ENCODE data around the gene RDH11. TPM values are rescaled to one million over a fixed set of nuclear protein-coding genes. Genes with fewer than 3 reads are reported as not detected.

Gene RDH11
- polyA plus RNA-seq, 1 experiment = 80.3 TPM

- ChIA-PET CTCF (interaction anchor here (1.0 to 1.8 kb wide), 4 partner anchors 9 to 68 kb away, joined by 3 to 5 read pairs (median 4); partner anchors contain the start of gene PIGH), POLR2A (no interaction called here)
- H3K4me3 ChIP-seq (ENCODE audit: low read depth, low read length) = no peak overlapping the region
- H3K36me3 ChIP-seq (ENCODE audit: control insufficient read depth, insufficient read depth, low read length) = peaks cover 17% of the 10 kb centered on the region
- H3K27me3 ChIP-seq (ENCODE audit: control insufficient read depth, insufficient read depth, low read length) = no peaks in the 10 kb centered on the region
- TF ChIP-seq, protein P1, sequence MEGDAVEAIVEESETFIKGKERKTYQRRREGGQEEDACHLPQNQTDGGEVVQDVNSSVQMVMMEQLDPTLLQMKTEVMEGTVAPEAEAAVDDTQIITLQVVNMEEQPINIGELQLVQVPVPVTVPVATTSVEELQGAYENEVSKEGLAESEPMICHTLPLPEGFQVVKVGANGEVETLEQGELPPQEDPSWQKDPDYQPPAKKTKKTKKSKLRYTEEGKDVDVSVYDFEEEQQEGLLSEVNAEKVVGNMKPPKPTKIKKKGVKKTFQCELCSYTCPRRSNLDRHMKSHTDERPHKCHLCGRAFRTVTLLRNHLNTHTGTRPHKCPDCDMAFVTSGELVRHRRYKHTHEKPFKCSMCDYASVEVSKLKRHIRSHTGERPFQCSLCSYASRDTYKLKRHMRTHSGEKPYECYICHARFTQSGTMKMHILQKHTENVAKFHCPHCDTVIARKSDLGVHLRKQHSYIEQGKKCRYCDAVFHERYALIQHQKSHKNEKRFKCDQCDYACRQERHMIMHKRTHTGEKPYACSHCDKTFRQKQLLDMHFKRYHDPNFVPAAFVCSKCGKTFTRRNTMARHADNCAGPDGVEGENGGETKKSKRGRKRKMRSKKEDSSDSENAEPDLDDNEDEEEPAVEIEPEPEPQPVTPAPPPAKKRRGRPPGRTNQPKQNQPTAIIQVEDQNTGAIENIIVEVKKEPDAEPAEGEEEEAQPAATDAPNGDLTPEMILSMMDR (IDR thresholded peaks at IDR 0.05; ENCODE audit: insufficient read depth, low read depth, low read length) = no peak
- no peak for DNase-seq (ENCODE audit: low read depth)
These were observed 43.4 kb downstream of the RDH11 start for GRCh38 chr14:67652189-67652588.

DNA sequence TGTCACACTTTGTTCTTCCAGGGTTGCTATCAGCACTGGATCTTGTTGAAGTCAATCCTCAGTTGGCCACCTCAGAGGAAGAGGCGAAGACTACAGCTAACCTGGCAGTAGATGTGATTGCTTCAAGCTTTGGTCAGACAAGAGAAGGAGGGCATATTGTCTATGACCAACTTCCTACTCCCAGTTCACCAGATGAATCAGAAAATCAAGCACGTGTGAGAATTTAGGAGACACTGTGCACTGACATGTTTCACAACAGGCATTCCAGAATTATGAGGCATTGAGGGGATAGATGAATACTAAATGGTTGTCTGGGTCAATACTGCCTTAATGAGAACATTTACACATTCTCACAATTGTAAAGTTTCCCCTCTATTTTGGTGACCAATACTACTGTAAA lies 44.9 kb downstream of the RDH11 start:
- TF ChIP-seq, protein P1 (IDR thresholded peaks at IDR 0.05; ENCODE audit: insufficient read depth, low read depth, low read length) = no peak
- no peaks in the 10 kb centered on the region for H3K27me3 ChIP-seq (ENCODE audit: control insufficient read depth, insufficient read depth, low read length)
- peaks cover 17% of the 10 kb centered on the region for H3K36me3 ChIP-seq (ENCODE audit: control insufficient read depth, insufficient read depth, low read length)
- CTCF ChIA-PET = interaction anchor here (1.2 kb wide), 1 partner anchor 223 kb away, joined by 3 read pairs; no protein-coding TSS in a partner anchor
- H3K4me3 ChIP-seq (ENCODE audit: low read depth, low read length) = no peak overlapping the region
- POLR2A ChIA-PET = no interaction called here
- no peak for DNase-seq (ENCODE audit: low read depth)

- Histone ChIP-seq H3K27me3 (ENCODE audit: control insufficient read depth, insufficient read depth, low read length) (no peaks in the 10 kb centered on the region), H3K36me3 (ENCODE audit: control insufficient read depth, insufficient read depth, low read length) (peaks cover 19% of the 10 kb centered on the region), H3K4me3 (ENCODE audit: low read depth, low read length) (no peak overlapping the region)
- no peak for DNase-seq (ENCODE audit: low read depth)
- POLR2A ChIA-PET = no interaction called here
- CTCF ChIA-PET = no interaction called here
- TF ChIP-seq, protein P1 (IDR thresholded peaks at IDR 0.05; ENCODE audit: insufficient read depth, low read depth, low read length) = no peak
These were observed 45.4 kb downstream of the RDH11 start for GRCh38 chr14:67650151-67650550.

- Histone ChIP-seq H3K27me3 (ENCODE audit: control insufficient read depth, insufficient read depth, low read length) (no peaks in the 10 kb centered on the region), H3K36me3 (ENCODE audit: control insufficient read depth, insufficient read depth, low read length) (peaks cover 9% of the 10 kb centered on the region), H3K4me3 (ENCODE audit: low read depth, low read length) (no peak overlapping the region)
- POLR2A ChIA-PET = no interaction called here
- CTCF ChIA-PET = no interaction called here
- TF ChIP-seq, protein P1 (IDR thresholded peaks at IDR 0.05; ENCODE audit: insufficient read depth, low read depth, low read length) = no peak
- no peak for DNase-seq (ENCODE audit: low read depth)
These were observed 49.4 kb downstream of the RDH11 start for GRCh38 chr14:67646131-67646530.

- POLR2A ChIA-PET = no interaction called here
These were observed 50.1 kb downstream of the RDH11 start for GRCh38 chr14:67645414-67645813.

More at GRCh38 chr14:67645414-67645813, 50.1 kb downstream of the RDH11 start:
- Histone ChIP-seq H3K4me3 (ENCODE audit: low read depth, low read length) (no peak overlapping the region), H3K27me3 (ENCODE audit: control insufficient read depth, insufficient read depth, low read length) (no peaks in the 10 kb centered on the region), H3K36me3 (ENCODE audit: control insufficient read depth, insufficient read depth, low read length) (peaks cover 9% of the 10 kb centered on the region)
- no peak for DNase-seq (ENCODE audit: low read depth)
- TF ChIP-seq, protein P1 (IDR thresholded peaks at IDR 0.05; ENCODE audit: insufficient read depth, low read depth, low read length) = no peak
- CTCF ChIA-PET = interaction anchor here (1.4 kb wide), 1 partner anchor 26 kb away, joined by 4 read pairs; no protein-coding TSS in a partner anchor
